Nephron progenitor cell (in vitro differentiated cells): Measurements from ENCODE around the gene FUT4.

Experiments used
- DNase-seq: peaks from one replicate; pipeline ENCODE4 v3.0.0; 2021
- H3K27ac Mint-ChIP-seq: 2 replicates; pipeline ENCODE4 v1.8.0; 2021; ENCODE audit warnings: mild to moderate bottlenecking, moderate library complexity, mixed read lengths
- H3K27me3 Mint-ChIP-seq: 2 replicates; pipeline ENCODE4 v1.8.0; 2021; ENCODE audit warnings: mild to moderate bottlenecking, low read depth, mixed read lengths; ENCODE audit not compliant: poor library complexity
- H3K36me3 Mint-ChIP-seq: 2 replicates; pipeline ENCODE4 v1.8.0; 2021; ENCODE audit warnings: low read depth, mixed read lengths
- H3K4me1 Mint-ChIP-seq: 2 replicates; pipeline ENCODE4 v1.8.0; 2021; ENCODE audit warnings: mixed read lengths
- H3K4me3 Mint-ChIP-seq: 2 replicates; pipeline ENCODE4 v1.8.0; 2021; ENCODE audit warnings: mild to moderate bottlenecking, moderate library complexity, mixed read lengths
- H3K9me3 Mint-ChIP-seq: 2 replicates; pipeline ENCODE4 v1.8.0; 2021; ENCODE audit warnings: mild to moderate bottlenecking, moderate library complexity, mixed read lengths
- CTCF ChIP-seq: fragments of 200-600 bp; sonication (generic); IDR thresholded peaks from 2 replicates; pipeline ENCODE4 v1.5.0; 2021; ENCODE audit warnings: antibody characterized with exemption

Gene FUT4

GRCh38 chr11:94519478-94520084, 24.1 kb upstream of the FUT4 start:
- TF ChIP-seq CTCF, result peak; percentile 65
- Mint-ChIP-seq H3K9me3 (no peaks in the 10 kb centered on the region), H3K27ac (no peak overlapping the region), H3K4me1 (no peaks in the 10 kb centered on the region), H3K4me3 (no peak overlapping the region), H3K27me3 (peaks cover 32% of the 10 kb centered on the region), H3K36me3 (no peaks in the 10 kb centered on the region)
- DNase-seq, result no peak

- Mint-ChIP-seq H3K9me3 (no peaks in the 10 kb centered on the region), H3K4me1 (peaks cover 6% of the 10 kb centered on the region), H3K27me3 (peaks cover 14% of the 10 kb centered on the region), H3K4me3 (no peak overlapping the region), H3K27ac (no peak overlapping the region), H3K36me3 (no peaks in the 10 kb centered on the region)
- peak; percentile 15 for TF ChIP-seq CTCF
- DNase-seq, result no peak
These were observed 22.0 kb upstream of the FUT4 start for GRCh38 chr11:94521684-94522083.

- TF ChIP-seq CTCF, result no peak
- no peaks in the 10 kb centered on the region for H3K36me3 Mint-ChIP-seq
- H3K27me3 Mint-ChIP-seq, result peaks cover 14% of the 10 kb centered on the region
- H3K4me1 Mint-ChIP-seq, result peaks cover 6% of the 10 kb centered on the region
- no peaks in the 10 kb centered on the region for H3K9me3 Mint-ChIP-seq
- DNase-seq, result no peak
- H3K27ac Mint-ChIP-seq, result no peak overlapping the region
- no peak overlapping the region for H3K4me3 Mint-ChIP-seq
These were observed 19.4 kb upstream of the FUT4 start for GRCh38 chr11:94524341-94524740.

- Mint-ChIP-seq H3K36me3 (no peaks in the 10 kb centered on the region), H3K4me1 (peaks cover 6% of the 10 kb centered on the region), H3K27me3 (peaks cover 19% of the 10 kb centered on the region), H3K27ac (no peak overlapping the region), H3K4me3 (no peak overlapping the region), H3K9me3 (no peaks in the 10 kb centered on the region)
- no peak for TF ChIP-seq CTCF
- DNase-seq, result no peak
These were observed 18.0 kb upstream of the FUT4 start for GRCh38 chr11:94525546-94526324.

DNA sequence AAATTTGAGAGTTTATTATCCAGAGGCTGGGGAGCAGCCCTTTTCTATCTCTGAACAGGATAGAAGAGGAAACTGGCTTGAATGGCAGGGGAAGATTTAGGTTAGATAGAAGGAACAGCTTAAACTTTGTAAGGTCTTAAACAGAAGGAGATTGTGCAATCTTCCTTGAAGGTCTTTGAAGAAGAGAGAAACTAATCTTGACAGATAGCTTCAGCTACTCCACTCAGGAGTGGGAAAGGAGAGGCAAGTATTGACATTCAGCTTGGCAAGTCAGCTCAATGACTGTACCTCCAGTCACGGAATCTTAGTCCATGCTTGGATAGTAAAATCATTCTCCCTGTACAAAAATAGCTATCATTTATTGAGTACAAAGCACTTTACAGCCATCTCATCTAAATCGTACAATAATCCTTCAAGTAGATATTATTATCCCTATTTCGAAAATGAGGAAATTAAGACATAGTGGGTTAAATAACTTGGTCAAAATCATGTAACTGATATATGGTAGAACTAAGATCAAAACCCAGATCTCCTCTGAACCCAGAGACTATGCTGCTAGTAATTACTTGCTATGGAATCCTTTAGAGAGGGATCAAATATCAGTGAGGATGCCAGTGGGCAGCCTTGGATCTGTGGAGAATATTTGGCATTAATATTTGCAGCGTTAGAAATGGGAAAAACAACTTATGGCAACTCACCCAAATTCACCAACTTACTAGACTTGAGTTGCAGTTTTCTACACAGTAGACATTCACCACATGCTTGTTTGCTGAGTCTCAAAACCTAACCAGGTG, 16.9 kb upstream of the FUT4 start:
- peaks cover 19% of the 10 kb centered on the region for H3K27me3 Mint-ChIP-seq

More for the DNA sequence above, 16.9 kb upstream of the FUT4 start:
- no peak for DNase-seq
- no peak overlapping the region for H3K4me3 Mint-ChIP-seq
- no peak overlapping the region for H3K27ac Mint-ChIP-seq
- no peaks in the 10 kb centered on the region for H3K36me3 Mint-ChIP-seq
- TF ChIP-seq CTCF, result no peak
- no peaks in the 10 kb centered on the region for H3K9me3 Mint-ChIP-seq
- peaks cover 6% of the 10 kb centered on the region for H3K4me1 Mint-ChIP-seq
